Ovary (tissue), 9 donors: ENCODE results near the gene FREM2. TPM values are rescaled to one million over a fixed set of nuclear protein-coding genes. Genes with fewer than 3 reads are reported as not detected.

Source experiments
- DNase-seq, 5 donors: peaks; one replicate each; pipeline ENCODE4 v3.0.0-alpha.2; 2019 to 2020
- H3K27ac ChIP-seq, 2 donors: fragments of 200-600 bp; one replicate each; pipeline versions ENCODE4 v1.5.1 to v1.8.0; 2019 to 2022
- H3K27me3 ChIP-seq: fragments of 200-600 bp; one replicate; pipeline ENCODE4 v1.8.0; 2022
- H3K36me3 ChIP-seq: fragments of 200-600 bp; sonication (generic); one replicate; pipeline ENCODE4 v1.5.1; 2019
- H3K4me1 ChIP-seq: one replicate; pipeline ENCODE4 v1.8.1; 2013; ENCODE audit warnings: mild to moderate bottlenecking, moderate library complexity; ENCODE audit not compliant: insufficient read depth
- H3K4me3 ChIP-seq: fragments of 200-600 bp; sonication (generic); one replicate; pipeline ENCODE4 v1.5.1; 2017
- H3K9me3 ChIP-seq, 2 donors: fragments of 200-600 bp in 1 of 2; sonication (generic) in 1 of 2; one replicate each; pipeline versions ENCODE4 v1.5.1 to v1.8.1; 2013 to 2019; ENCODE audit warnings: mild to moderate bottlenecking in 1 of 2, moderate library complexity in 1 of 2
- CTCF ChIP-seq, 3 donors: fragments of 450-650 bp in 2 of 3; fragments of 200-600 bp in 1 of 3; IDR thresholded peaks; one replicate each; pipeline versions ENCODE4 v1.5.1 to v1.8.0; 2016 to 2022; ENCODE audit warnings: antibody characterized with exemption in 3 of 3, mild to moderate bottlenecking in 1 of 3
- EP300 ChIP-seq: sonication (generic); formaldehyde crosslinking; IDR thresholded peaks from one replicate; pipeline ENCODE4 v1.6.1; 2017; ENCODE audit warnings: antibody characterized with exemption
- POLR2A ChIP-seq: fragments of 450-650 bp; IDR thresholded peaks from one replicate; pipeline ENCODE4 v1.6.1; 2017; ENCODE audit warnings: antibody characterized with exemption, mild to moderate bottlenecking, moderate library complexity
- WGBS, 3 donors: extraction: QIAGEN DNeasy Blood & Tissue Kit in 1 of 3; methylation state at CpG; one replicate each; pipeline versions ENCODE4 v1.1.5 to v1.1.7; 2013 to 2017; 5-methylcytosine and 5-hydroxymethylcytosine counted together
- intact Hi-C, 4 donors: fragments of 100-400 bp; cut with DNase I; formaldehyde crosslinking; loops; one replicate each; pipeline versions ENCODE4 v1.11.0 to v1.15.1; 2022 to 2023
- polyA plus RNA-seq, 2 donors: library from polyadenylated mRNA; stranded (reverse); fragments of 200-250 nt in 1 of 2; fragments of 350-450 nt in 1 of 2; fragmentation: Illumina TruSeq in 1 of 2; extraction: RNeasy Lipid Tissue Mini Kit (QIAGEN cat#74804) in 1 of 2; gene quantifications; one replicate each; pipeline ENCODE4 v1.2.3, GENCODE V29; 2013 to 2014
- total RNA-seq, 7 donors: library from RNA; depleted of rRNA in 2 of 7; stranded (reverse); fragments of >200 nt in 2 of 7; fragmentation: NEBNext Ultra II Directional in 3 of 7; extraction: Animal tissue kit (Norgen Biotek cat#: 25700) in 3 of 7; gene quantifications; one replicate each; pipeline versions ENCODE4 v1.1.0 to v1.2.4, GENCODE V29; 2016 to 2023
- donor health status: DM: no; HTN: no; CAD: no; lungs with moderate emphysema.
- donor health status: DM: no; HTN: no; CAD: no.
- donor health status: Bipolar disorder and iron deficiency.
- donor health status: DM: yes; HTN: yes; CAD: no.
- donor health status: DM: no; HTN: no; CAD: no.
- donor health status: DM: yes; HTN: yes; CAD: no.

FREM2 gene
- total and polyA plus RNA-seq, 9 donors = 0.27 to 4.0 (median 1.7) TPM

GRCh38 chr13:38777347-38778119 is 90.7 kb downstream of the FREM2 start:
- Histone ChIP-seq H3K36me3 (no peaks in the 10 kb centered on the region), H3K4me3 (no peak overlapping the region), H3K27ac (no peak overlapping the region), H3K4me1 (no peaks in the 10 kb centered on the region), H3K9me3 (no peaks in the 10 kb centered on the region), H3K27me3 (no peaks in the 10 kb centered on the region)
- WGBS, 3 donors = 85 to 90% (median 88%) methylated on average over 6 of the region's 6 CpGs
- no peak for DNase-seq
- no peak for TF ChIP-seq CTCF (IDR thresholded peaks at IDR 0.05)
- no peak for TF ChIP-seq EP300
- no peak for TF ChIP-seq POLR2A
- intact Hi-C loops = no loop called here

- H3K27ac ChIP-seq = no peak overlapping the region
- H3K36me3 ChIP-seq = no peaks in the 10 kb centered on the region
- no peak for DNase-seq
- TF ChIP-seq EP300 (no peak), CTCF (IDR thresholded peaks at IDR 0.05) (no peak), POLR2A (no peak)
- no peaks in the 10 kb centered on the region for H3K9me3 ChIP-seq
- WGBS, 3 donors = 92 to 97% (median 92%) methylated on average over 3 of the region's 3 CpGs
- intact Hi-C loops = no loop called here
- no peaks in the 10 kb centered on the region for H3K27me3 ChIP-seq
- no peaks in the 10 kb centered on the region for H3K4me1 ChIP-seq
- H3K4me3 ChIP-seq = no peak overlapping the region
Observed at GRCh38 chr13:38781539-38781938, 94.7 kb downstream of the FREM2 start.

GRCh38 chr13:38784036-38784880 is 97.4 kb downstream of the FREM2 start:
- intact Hi-C loops = no loop called here
- Histone ChIP-seq H3K27ac (no peak overlapping the region), H3K27me3 (no peaks in the 10 kb centered on the region), H3K4me3 (no peak overlapping the region), H3K9me3 (no peaks in the 10 kb centered on the region), H3K4me1 (no peaks in the 10 kb centered on the region), H3K36me3 (no peaks in the 10 kb centered on the region)
- peak in 1 of 5 donors; percentile 12 for DNase-seq
- WGBS, 3 donors = 49 to 51% (median 50%) methylated on average over 15 of the region's 15 CpGs
- TF ChIP-seq EP300 = no peak
- no peak for TF ChIP-seq CTCF (IDR thresholded peaks at IDR 0.05)
- no peak for TF ChIP-seq POLR2A

- 15 to 36% (median 34%) methylated on average over 2 of the region's 2 CpGs for WGBS, 3 donors
- Histone ChIP-seq H3K4me1 (no peaks in the 10 kb centered on the region), H3K9me3 (no peaks in the 10 kb centered on the region), H3K27ac (no peak overlapping the region), H3K4me3 (no peak overlapping the region), H3K36me3 (no peaks in the 10 kb centered on the region), H3K27me3 (no peaks in the 10 kb centered on the region)
- DNase-seq = no peak
- intact Hi-C loops = no loop called here
- TF ChIP-seq EP300 (no peak), CTCF (IDR thresholded peaks at IDR 0.05) (no peak), POLR2A (no peak)
Observed at GRCh38 chr13:38785042-38785441, 98.2 kb downstream of the FREM2 start.
